GM19328 (cell line): ENCODE data around the gene TMEM98.
"Not testable (repeated sequence)": the region's sequence is repeated elsewhere in the genome, so short reads cannot be mapped to it uniquely, and the experiment has no call there.

Experiments
- ATAC-seq: cut with Tn5 transposase; IDR thresholded peaks from one replicate; pipeline ENCODE4 v1.9.1; 2021; ENCODE audit warnings: mild to moderate bottlenecking, moderate library complexity; ENCODE audit not compliant: unreplicated experiment

TMEM98 gene

DNA sequence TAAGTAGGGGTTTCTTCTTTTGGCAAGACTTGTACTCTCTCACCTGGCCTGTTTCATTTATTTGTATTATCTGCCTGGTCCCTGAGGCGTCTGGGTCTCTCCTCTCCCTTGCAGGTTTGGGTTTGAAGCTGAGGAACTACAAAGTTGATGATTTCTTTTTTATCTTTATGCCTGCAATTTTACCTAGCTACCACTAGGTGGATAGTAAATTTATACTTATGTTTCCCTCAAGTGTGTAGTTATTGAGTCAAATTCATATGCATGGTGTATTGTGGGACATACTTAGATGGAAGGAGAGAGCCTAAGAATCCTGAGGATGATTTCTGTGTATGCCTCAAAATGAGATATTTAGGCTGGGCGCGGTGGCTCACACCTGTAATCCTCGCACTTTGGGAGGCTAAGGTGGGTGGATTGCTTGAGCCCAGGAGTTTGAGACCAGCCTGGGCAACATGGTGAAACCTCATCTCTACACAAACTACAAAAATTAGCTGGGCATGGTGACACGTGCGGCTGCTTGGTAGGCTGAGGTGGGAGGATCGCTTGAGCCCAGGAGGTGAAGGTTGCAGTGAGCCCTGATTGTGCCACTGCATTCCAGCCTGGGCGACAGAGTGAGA lies 13.6 kb downstream of the TMEM98 start:
- no peak for ATAC-seq

DNA sequence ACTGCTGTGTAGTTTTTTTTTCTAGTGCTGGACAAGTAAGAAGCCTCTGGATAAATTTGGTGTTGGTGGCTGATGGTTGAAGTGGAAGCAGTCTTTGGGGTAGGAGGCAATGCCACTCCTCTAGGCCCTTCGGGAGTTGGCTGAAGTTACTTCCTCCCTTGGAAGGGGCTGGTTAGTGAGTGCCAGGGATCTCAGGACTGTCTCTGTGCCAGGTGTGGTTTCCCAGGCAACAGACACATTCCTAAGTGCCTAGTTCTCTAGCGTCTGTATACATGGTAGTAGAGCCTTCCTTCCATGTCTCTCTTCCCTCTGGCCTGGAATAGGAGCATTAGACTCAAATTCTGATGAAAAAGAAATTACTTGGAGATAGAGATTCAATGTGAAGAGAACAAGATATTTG lies 15.3 kb downstream of the TMEM98 start:
- no peak for ATAC-seq

DNA sequence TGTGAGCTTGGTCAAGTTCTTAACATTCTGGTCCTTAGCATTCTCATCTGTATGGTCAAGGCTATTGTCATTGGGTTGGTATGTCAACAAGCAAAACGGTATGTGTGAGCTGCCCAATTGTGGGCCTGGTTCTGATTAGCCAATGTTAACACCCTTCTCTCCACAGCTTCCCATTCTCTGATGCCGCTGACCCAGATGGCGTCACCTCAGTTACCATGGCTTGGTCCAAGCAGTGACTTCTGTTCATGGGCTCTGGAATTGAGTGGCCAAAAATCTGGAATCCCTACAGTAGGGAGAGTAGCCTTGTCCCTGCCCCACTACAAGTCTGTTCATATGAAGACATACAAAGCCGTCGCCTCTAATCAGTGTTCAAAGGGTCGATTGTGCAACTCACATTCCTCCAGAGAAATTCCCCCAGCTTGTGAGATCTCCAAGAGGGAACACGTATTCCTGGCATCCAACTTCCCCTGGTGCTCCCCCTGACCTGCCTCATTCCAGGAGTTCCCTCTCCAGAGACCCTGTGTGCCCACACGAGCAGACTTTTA lies 15.8 kb downstream of the TMEM98 start:
- no peak for ATAC-seq

DNA sequence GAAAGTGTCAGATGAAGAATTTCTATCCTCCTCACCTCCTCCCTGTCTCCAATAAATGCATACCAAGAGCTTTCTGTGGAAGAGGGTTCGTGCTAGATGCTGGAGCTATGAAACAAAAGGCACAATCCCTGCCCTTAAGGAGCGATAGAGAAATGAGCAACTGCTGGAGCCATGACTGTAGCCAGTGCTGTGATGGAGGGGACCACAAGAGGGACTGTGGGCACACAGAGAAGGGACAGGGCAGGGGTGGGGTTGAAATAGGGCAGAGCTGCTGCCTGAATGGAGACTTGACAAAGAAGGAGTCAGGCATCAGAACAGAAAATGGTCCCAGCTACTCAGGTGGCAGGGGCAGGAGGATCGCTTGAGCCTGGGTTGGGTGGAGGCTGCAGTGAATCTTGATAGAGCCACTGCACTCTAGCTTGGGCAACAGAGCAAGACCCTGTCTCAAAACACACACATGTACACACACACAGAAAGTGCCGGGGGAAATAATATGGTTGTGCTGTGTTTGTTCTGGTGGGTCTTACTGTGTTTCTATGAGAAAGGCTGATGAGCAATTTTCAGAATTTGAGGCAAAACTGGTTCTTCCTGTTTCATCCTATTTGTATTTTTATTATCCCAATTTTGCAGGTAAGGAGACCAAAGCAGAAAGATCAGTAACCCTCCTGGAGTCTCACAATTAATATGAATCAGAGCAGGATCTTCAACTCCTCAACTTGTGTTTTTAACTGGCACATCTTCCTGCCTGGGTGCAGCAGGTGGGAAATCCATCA lies 16.5 kb downstream of the TMEM98 start:
- ATAC-seq: no peak

DNA sequence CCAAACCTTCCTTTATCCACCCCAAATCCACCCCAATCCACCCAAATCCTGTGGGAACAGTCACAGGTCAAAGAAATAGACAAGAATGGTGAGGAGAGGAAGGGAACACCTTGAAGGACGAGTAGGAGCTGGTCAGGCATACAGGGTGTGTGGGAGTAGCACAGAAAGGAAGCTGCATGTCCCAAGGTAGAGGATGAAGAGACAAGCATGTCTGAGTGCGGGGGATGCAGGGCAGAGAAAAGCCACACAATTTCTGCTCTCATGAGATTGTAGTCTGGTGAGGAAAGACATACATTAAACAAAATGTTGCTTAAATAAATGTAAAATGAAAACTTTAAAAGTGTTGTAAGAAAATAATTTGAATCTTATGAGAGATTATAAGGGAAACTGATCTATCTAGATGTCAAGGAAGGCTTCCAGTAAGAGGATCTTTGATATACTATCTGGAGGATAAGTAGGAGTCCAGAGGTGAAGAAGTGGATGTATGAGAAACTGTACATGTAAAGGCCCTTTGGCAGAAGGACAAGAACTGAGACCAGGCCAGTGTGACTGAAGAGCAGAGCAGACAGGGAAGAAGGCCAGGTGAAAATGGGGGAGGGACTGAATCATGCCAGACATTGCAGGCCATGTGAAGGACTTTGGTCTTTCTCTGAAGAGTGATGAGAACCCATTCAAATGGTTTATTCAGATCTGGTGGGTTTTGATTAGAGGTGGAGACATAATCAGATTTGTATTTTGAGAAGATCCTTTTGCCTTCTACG lies 18.6 kb downstream of the TMEM98 start:
- no peak for ATAC-seq

DNA sequence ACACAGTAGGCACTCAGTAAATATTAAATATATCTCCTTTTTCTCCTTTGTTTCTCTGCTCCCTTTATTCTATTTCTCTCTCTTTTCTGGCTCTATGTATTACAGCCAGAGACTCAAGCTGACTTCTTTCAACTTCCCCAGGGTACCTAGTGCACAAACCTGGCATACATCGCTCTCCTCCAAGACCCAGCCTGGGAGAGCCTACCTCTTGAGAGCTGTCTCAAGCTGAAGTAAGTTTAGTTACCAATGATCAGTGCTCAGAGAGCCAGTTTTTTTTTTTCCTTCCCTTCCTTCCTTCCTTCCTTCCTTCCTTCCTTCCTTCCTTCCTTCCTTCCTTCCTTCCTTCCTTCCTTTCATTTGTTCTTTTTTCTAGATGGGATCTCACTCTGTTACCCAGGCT lies 19.8 kb downstream of the TMEM98 start:
- ATAC-seq: no peak

DNA sequence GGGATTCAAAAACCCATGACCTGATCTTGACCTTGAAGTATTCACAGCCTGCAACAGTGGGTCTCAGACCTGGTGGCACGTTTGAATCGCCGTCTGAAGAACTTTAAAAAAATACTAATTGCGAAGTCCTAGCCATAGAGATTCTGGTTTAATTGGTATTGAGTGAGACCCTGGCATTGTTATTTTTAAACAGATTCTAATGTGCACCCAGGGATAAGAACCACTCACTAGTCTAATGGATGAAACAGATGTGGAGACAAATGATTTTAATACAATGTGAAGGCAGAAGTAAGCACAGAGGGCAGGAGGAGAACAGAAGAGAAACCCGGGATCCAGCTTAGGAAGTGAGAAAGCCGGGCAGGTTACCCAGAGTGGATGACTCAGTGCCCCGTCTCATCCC lies 21.2 kb downstream of the TMEM98 start:
- ATAC-seq: no peak

DNA sequence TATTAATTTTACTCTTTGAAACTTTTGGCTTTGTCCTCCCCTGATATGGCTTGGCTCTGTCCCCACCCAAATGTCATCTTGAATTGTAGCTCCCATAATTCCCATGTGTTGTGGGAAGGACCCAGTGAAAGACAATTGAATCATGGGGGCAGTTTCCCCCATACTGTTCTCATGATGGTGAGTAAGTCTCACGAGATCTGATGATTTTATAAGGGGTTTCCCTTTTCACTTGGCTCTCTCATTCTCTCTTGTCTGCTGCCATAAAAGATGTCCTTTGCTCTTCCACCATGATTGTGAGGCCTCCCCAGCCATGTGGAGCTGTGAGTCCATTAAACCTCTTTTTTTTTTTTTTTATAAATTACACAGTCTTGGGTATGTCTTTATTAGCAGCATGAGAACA lies 24.5 kb downstream of the TMEM98 start:
- ATAC-seq: not testable (repeated sequence)

DNA sequence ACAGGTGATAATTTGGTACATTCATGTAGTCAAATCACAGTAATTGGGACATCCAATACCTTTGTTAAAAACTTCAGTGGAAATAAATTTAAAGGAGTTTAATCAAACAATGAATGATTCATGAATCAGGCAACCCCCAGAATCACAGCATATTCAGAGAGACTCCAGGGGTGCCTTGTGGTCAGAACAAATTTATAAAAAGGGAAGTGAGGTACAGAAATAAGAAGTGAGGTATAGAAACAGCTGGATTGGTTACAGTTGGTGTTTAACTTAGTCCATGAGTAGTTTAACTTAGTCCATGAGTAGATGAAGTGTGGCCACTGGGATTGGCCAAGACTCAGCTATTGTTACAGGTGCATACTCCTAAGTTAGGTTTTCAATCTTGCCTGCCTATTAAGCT lies 25.1 kb downstream of the TMEM98 start:
- ATAC-seq: no peak

DNA sequence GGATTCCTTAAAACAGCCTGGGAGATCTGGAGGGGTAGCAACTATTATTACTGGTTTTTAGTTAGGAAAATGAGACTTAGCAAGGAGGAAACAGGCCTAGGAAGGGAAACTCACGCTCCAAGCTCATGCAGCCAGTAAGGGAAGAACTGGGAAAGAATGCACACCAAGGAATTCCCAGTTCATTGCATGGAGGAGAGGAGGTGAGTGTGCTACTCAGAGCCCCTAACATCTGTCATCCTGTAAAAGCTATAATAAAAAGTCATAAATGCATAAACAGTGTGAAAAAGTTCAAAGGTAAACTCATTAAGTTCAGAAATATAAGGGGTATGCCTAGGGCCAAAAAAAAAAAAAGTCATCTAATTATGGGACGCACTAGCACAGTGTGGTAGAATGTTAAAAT lies 25.9 kb downstream of the TMEM98 start:
- no peak for ATAC-seq

DNA sequence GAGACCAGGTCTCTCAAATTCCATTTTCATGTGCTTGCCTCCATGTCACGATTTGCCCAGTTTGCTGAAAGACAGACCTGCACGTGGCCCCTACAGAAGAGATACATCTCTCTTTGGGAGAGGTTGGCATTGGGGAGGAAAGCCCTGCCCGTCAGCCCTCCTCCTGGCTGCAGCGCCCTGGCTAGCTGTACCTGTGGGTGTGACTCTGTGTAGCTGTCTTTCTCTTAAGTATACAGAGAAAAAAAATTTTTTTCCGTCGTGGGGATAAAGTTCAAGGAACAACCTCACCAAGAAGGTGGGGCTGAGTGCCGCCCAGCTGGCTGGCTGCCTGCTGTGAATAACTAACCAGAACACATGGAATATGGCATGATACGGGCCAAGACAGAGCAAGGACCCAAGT lies 26.5 kb downstream of the TMEM98 start:
- no peak for ATAC-seq

DNA sequence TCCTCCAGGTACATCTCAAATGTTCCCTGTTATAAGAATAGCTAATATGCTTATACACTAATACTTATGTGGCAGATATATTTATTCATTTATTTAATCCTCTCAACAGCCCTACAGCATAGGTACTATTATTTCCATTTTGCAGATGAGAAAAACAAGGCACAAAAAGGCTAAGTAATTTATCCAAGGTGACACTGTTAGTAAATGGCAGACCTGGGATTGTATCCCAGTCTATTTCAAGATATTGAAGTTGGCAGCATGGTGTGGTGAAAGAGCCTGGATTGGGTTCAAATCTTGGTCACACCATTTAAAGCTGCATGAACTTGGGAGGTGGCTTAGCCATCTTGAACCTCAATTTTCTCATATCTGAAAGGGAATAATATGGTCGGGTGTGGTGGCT lies 27.2 kb downstream of the TMEM98 start:
- no peak for ATAC-seq

DNA sequence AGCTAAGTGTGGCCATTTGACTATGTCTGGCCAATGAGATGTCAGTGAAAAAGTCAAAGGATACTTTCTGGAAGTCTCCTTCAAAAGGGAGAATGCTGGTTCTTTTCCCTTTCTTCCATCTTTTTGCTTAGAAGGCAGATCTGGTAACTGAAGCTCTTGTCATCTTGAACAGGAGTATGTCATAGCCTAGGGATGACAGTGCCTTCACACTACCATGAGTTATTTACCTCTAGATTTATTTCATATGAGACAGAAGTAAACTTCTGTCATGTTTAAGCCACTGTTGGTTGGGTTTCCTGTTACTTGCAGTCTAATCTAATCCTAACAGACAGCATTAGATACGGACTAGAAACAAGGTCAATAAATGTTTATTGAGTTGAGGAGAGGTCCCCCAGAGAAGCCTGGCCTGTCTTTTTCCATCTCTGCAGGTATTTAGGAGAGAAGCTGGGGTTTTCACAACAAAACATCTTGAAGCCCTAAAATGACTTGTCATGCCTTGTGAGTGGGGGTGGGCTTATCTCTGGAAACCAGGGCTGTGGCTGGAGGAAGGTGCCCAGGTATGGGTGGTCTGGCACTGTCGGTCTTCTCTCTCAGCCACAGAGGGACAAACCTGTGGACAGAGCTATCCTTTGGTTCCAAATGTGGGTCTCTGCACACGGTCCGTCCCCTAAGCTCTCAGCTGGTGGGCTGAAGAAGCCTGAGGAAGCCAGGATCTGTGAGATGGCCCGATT lies 28.5 kb downstream of the TMEM98 start:
- ATAC-seq: no peak

DNA sequence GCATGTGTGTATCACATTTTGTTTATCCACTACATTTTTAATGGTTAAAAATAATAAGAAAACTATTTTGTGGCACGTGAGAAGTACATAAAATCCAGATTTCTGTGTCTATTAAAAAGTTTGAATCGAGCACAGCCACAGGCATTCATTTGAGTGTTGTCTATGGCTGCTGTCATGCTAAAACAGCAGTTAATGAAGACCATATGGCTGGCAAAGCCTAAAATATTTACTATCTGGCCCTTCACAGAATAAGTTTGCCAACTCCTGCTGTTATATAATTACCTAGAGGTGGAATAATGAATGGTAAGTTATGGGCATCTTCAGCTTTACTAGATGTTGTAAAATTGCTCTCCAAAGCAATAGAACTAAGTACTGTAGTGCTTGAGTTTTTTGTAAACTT lies 30.5 kb downstream of the TMEM98 start:
- no peak for ATAC-seq

DNA sequence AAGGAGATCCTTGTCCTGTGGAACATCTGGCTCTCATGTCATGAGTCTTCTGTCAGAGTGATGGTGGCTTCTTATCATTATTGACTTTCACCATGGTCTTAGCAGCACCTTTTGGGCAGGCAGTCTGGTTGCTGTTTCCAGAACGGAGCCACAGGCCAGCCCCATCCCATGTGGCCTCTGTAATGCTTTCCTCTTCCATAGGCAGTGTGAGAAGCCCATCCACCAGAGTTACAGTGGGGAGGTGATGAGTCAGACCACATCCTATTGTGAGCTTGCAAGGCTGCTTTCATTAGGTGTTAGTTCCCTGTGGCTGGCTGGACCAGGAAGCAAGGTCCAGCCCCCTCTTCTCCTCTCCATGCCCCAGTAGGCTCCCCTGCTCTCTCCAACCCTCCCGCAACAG lies 32.9 kb downstream of the TMEM98 start:
- ATAC-seq: no peak

DNA sequence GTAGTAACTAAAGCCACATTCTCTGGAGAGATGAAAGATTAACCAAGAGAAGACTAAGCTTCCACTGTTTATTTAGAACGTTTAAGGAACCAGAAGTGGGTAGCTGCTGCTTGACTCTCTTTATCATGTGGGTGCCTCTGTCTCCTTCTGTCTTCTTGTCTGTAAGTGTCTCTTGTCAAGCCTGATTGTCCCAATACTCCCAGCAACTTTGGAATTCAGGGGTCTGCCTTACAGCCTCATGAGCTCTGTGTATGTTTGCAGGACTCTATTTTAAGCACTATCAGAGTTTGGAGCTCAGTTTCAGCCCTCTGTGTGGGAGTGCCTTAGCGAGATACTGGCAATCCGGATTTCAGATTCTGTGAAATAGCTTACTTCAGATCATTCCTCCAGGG lies 34.4 kb downstream of the TMEM98 start:
- no peak for ATAC-seq

DNA sequence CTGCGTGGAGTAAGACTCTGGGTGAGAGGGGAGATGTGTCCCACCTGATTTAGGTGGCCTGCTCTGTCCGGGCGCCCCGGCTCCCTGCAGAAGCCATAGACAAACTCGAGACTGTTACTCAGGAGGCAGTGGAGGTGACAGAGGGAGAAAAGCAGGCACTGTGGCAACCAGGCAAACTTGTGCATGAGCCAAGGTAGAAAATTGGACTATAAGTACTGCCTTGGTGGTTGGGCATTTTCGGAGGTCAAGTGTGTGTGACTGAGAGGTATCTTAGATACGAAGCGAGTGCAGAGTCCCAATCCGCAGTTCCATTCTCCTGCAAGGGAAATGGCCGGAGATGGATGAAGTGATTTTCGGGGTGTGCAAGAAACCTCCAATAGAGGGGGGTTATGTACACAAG lies 36.6 kb downstream of the TMEM98 start:
- ATAC-seq: no peak

DNA sequence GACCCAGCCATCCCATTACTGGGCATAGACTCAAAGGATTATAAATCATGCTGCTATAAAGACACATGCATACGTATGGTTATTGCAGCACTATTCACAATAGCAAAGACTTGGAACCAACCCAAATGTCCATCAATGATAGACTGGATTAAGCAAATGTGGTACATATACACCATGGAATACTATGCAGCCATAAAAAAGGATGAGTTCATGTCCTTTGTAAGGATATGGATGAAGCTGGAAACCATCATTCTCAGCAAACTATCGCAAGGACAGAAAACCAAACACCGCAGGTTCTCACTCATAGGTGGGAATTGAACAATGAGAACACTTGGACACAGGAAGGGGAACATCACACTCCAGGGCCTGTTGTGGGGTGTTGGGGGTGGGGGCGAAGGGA lies 41.3 kb downstream of the TMEM98 start:
- not testable (repeated sequence) for ATAC-seq

DNA sequence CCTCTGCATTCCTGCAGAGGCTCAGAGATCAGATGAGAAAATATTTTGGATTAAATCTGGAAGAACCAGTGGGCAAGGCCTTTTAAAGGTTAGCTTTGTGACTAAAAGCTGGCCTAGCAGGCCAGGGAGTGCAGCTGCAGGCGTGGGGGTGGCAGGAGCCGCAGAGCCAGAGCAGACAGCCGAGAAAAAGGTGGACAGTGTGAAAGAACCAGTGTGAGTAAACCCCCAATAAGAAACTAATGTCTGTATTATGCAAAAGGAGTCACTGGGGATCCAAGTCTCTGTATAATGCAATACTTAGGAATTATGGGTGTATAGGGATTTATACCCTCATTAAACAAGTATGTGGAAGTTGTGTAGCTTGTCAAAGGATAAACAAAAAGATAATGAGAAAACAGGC lies 42.3 kb downstream of the TMEM98 start:
- no peak for ATAC-seq

DNA sequence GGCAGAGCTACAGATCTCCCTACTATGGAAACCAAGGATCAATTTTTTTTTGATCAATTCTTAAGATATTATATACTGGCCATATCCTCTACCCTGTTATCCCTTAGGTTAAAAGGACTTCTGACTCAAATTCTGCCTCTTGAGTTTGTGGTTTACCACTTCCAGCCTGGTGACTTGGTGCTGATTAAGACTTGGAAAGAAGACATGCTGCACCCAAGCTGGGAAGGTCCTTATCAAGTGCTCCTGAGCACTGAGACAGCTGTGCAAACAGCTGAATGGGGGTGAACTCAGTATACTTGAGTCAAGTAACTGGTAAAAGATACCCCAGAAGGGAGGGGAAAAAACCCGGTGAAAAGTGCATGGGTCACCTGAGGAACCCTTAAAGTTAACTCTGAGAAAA lies 43.2 kb downstream of the TMEM98 start:
- no peak for ATAC-seq

DNA sequence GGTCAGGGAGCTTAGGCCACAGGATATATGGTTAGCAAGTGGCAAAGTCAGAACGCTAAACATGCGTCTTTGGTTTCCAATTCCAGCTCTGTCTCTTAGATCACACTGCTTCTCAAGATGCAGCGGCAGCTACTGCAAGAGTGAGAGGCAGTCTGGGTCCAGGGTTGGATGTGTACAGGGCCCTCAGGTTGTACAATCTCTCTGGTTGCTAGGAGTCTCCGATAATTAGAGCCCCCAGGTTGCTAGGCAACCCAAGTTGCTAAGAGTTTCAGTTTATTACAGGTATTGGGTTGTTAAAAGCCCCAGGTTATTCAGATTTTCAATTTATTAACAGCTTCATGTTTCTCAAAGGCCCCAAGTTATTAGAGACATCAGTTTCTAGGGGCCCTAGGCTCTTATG lies 48.2 kb downstream of the TMEM98 start:
- ATAC-seq: no peak
